ENCODE results near the gene SLC22A1. TPM values are rescaled to one million over a fixed set of nuclear protein-coding genes. Genes with fewer than 3 reads are reported as not detected.
A peak's percentile ranks its signal among the peaks of the same experiment; 100 is the strongest.

SLC22A1 gene
- total and polyA plus RNA-seq, 4 donors, result 0.79 to 1,107 (median 439) TPM

- TF ChIP-seq FOXA2 (IDR thresholded peaks at IDR 0.05), result no peak
- TF ChIP-seq EGR1 (IDR thresholded peaks at IDR 0.05; ENCODE audit: low read depth in 2 of 2), result no peak
- TF ChIP-seq RXRA (IDR thresholded peaks at IDR 0.05), result peak in 1 of 2 donors; percentile 19
- no peak for TF ChIP-seq HNF4G (IDR thresholded peaks at IDR 0.05)
- TF ChIP-seq YY1 (IDR thresholded peaks at IDR 0.05), result no peak
- TF ChIP-seq CTCF (IDR thresholded peaks at IDR 0.05; ENCODE audit: low read depth, low read length, missing input control), result no peak
- H3K9me3 ChIP-seq (ENCODE audit: control insufficient read depth in 4 of 4, low read length in 3 of 4), result no peaks in the 10 kb centered on the region
- H3K9ac ChIP-seq (ENCODE audit: low read depth in 1 of 2, low read length in 2 of 2), result no peak overlapping the region
- peaks cover 11 to 40% (median 23%) of the 10 kb centered on the region in 4 donors for H3K4me1 ChIP-seq (ENCODE audit: control insufficient read depth in 4 of 4, insufficient read depth in 4 of 4, low read length in 3 of 4)
- no peak overlapping the region for H3K27ac ChIP-seq (ENCODE audit: low read depth in 1 of 2, low read length in 2 of 2)
- H3K36me3 ChIP-seq (ENCODE audit: control insufficient read depth in 4 of 4, insufficient read depth in 3 of 4, low read depth in 1 of 4, low read length in 3 of 4), result peaks cover 2 to 49% (median 30%) of the 10 kb centered on the region in 4 donors
- H3K27me3 ChIP-seq (ENCODE audit: control insufficient read depth in 4 of 4, insufficient read depth in 4 of 4, low read length in 3 of 4), result no peaks in the 10 kb centered on the region
- no peak for DNase-seq (ENCODE audit: low spot score)
- 92% methylated on average over 11 of the region's 11 CpGs for WGBS
- no peak overlapping the region for H3K4me3 ChIP-seq (ENCODE audit: low read depth in 1 of 3, low read length in 3 of 3)
Measured at GRCh38 chr6:160081398-160081797, 40.2 kb upstream of the SLC22A1 start.

- no peak overlapping the region for H3K4me3 ChIP-seq (ENCODE audit: low read depth in 1 of 3, low read length in 3 of 3)
- no peak for TF ChIP-seq SP1 (IDR thresholded peaks at IDR 0.05)
- peak in 1 of 2 donors; percentile 14 for TF ChIP-seq RXRA (IDR thresholded peaks at IDR 0.05)
- H3K36me3 ChIP-seq (ENCODE audit: control insufficient read depth in 4 of 4, insufficient read depth in 3 of 4, low read depth in 1 of 4, low read length in 3 of 4), result peaks cover 2 to 43% (median 30%) of the 10 kb centered on the region in 4 donors
- H3K4me1 ChIP-seq (ENCODE audit: control insufficient read depth in 4 of 4, insufficient read depth in 4 of 4, low read length in 3 of 4), result peaks cover 11 to 40% (median 23%) of the 10 kb centered on the region in 4 donors
- no peaks in the 10 kb centered on the region for H3K9me3 ChIP-seq (ENCODE audit: control insufficient read depth in 4 of 4, low read length in 3 of 4)
- DNase-seq (ENCODE audit: low spot score), result no peak
- H3K27ac ChIP-seq (ENCODE audit: low read depth in 1 of 2, low read length in 2 of 2), result no peak overlapping the region
- WGBS, result 66% methylated on average over 8 of the region's 8 CpGs
- H3K9ac ChIP-seq (ENCODE audit: low read depth in 1 of 2, low read length in 2 of 2), result no peak overlapping the region
- no peaks in the 10 kb centered on the region for H3K27me3 ChIP-seq (ENCODE audit: control insufficient read depth in 4 of 4, insufficient read depth in 4 of 4, low read length in 3 of 4)
Measured at GRCh38 chr6:160082627-160083026, 39.0 kb upstream of the SLC22A1 start.

GRCh38 chr6:160084198-160084776 is 37.3 kb upstream of the SLC22A1 start:
- no peak overlapping the region for H3K4me3 ChIP-seq (ENCODE audit: low read depth in 1 of 3, low read length in 3 of 3)
- H3K36me3 ChIP-seq (ENCODE audit: control insufficient read depth in 4 of 4, insufficient read depth in 3 of 4, low read depth in 1 of 4, low read length in 3 of 4), result peaks cover 5 to 47% (median 31%) of the 10 kb centered on the region in 4 donors
- peak overlapping the region; percentile 82 for H3K27ac ChIP-seq (ENCODE audit: low read depth in 1 of 2, low read length in 2 of 2)
- WGBS, result 84% methylated on average over 18 of the region's 18 CpGs
- DNase-seq (ENCODE audit: low spot score), result no peak
- no peak for TF ChIP-seq RAD21 (IDR thresholded peaks at IDR 0.05)
- no peak for TF ChIP-seq YY1 (IDR thresholded peaks at IDR 0.05)
- no peak for TF ChIP-seq NR2F2 (IDR thresholded peaks at IDR 0.05)
- TF ChIP-seq FOXA1 (IDR thresholded peaks at IDR 0.05), result no peak
- TF ChIP-seq TAF1 (conservative IDR thresholded peaks at IDR 0.05), result no peak
- peak; percentile 59 to 79 for TF ChIP-seq RXRA (IDR thresholded peaks at IDR 0.05)
- TF ChIP-seq SP1 (IDR thresholded peaks at IDR 0.05), result peak; percentile 20
- TF ChIP-seq MAX (IDR thresholded peaks at IDR 0.05), result no peak
- no peak for TF ChIP-seq GABPA (IDR thresholded peaks at IDR 0.05 in 1 of 2, conservative IDR thresholded peaks at IDR 0.05 in 1 of 2)
- peak in 1 of 2 donors; percentile 27 for TF ChIP-seq HNF4A (conservative IDR thresholded peaks at IDR 0.05)
- TF ChIP-seq EGR1 (IDR thresholded peaks at IDR 0.05; ENCODE audit: low read depth in 2 of 2), result no peak
- no peaks in the 10 kb centered on the region for H3K9me3 ChIP-seq (ENCODE audit: control insufficient read depth in 4 of 4, low read length in 3 of 4)
- H3K4me1 ChIP-seq (ENCODE audit: control insufficient read depth in 4 of 4, insufficient read depth in 4 of 4, low read length in 3 of 4), result peaks cover 8 to 33% (median 17%) of the 10 kb centered on the region in 4 donors
- H3K27me3 ChIP-seq (ENCODE audit: control insufficient read depth in 4 of 4, insufficient read depth in 4 of 4, low read length in 3 of 4), result no peaks in the 10 kb centered on the region
- H3K9ac ChIP-seq (ENCODE audit: low read depth in 1 of 2, low read length in 2 of 2), result peak overlapping the region in 1 of 2 donors; percentile 60
